Measurements from ENCODE around the gene FLT1.
A peak's percentile ranks its signal among the peaks of the same experiment; 100 is the strongest.

FLT1 gene

GRCh38 chr13:28495538-28496187 is 735 bp upstream of the FLT1 start:
- Histone ChIP-seq H3K27ac (ENCODE audit: extremely low read depth, low read depth, low read length) (peak overlapping the region; percentile 63; the same call in 1 of the 2 replicates), H3K4me1 (ENCODE audit: control insufficient read depth, insufficient read depth, low read length) (peaks cover 3% of the 10 kb centered on the region; the same call in 1 of the 2 replicates), H3K36me3 (ENCODE audit: control insufficient read depth in 2 of 2, insufficient read depth in 1 of 2, low read length in 2 of 2) (no peaks in the 10 kb centered on the region), H3K4me3 (ENCODE audit: low read depth, low read length) (peak overlapping the region; percentile 67), H3K9me3 (ENCODE audit: control insufficient read depth, insufficient read depth, low read depth, low read length) (no peaks in the 10 kb centered on the region)
- ChIA-PET CTCF (no interaction called here), POLR2A (no interaction called here)
- no peak for TF ChIP-seq ZNF585B (tag by site-specific recombination; IDR thresholded peaks at IDR 0.05)
- TF ChIP-seq, protein P1, sequence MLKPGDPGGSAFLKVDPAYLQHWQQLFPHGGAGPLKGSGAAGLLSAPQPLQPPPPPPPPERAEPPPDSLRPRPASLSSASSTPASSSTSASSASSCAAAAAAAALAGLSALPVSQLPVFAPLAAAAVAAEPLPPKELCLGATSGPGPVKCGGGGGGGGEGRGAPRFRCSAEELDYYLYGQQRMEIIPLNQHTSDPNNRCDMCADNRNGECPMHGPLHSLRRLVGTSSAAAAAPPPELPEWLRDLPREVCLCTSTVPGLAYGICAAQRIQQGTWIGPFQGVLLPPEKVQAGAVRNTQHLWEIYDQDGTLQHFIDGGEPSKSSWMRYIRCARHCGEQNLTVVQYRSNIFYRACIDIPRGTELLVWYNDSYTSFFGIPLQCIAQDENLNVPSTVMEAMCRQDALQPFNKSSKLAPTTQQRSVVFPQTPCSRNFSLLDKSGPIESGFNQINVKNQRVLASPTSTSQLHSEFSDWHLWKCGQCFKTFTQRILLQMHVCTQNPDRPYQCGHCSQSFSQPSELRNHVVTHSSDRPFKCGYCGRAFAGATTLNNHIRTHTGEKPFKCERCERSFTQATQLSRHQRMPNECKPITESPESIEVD (tag by site-specific recombination; IDR thresholded peaks at IDR 0.05), result no peak
- TF ChIP-seq ZNF501 (tag by site-specific recombination; IDR thresholded peaks at IDR 0.05), result no peak
- TF ChIP-seq ZBTB48 (tag by site-specific recombination; IDR thresholded peaks at IDR 0.05), result peak; percentile 36; the same call in 1 of the 2 replicates
- TF ChIP-seq GLIS1 (tag by site-specific recombination; IDR thresholded peaks at IDR 0.05), result no peak
- 0 out of 2 replicates have a peak, but pooled peaks have one; percentile 44 for TF ChIP-seq ZBTB20 (tag by site-specific recombination; IDR thresholded peaks at IDR 0.05)
- no peak for TF ChIP-seq ZNF473 (tag by site-specific recombination; IDR thresholded peaks at IDR 0.05)
- no peak for TF ChIP-seq ATF2 (tag by site-specific recombination; IDR thresholded peaks at IDR 0.05; ENCODE audit: low read depth)
- TF ChIP-seq, protein P2, sequence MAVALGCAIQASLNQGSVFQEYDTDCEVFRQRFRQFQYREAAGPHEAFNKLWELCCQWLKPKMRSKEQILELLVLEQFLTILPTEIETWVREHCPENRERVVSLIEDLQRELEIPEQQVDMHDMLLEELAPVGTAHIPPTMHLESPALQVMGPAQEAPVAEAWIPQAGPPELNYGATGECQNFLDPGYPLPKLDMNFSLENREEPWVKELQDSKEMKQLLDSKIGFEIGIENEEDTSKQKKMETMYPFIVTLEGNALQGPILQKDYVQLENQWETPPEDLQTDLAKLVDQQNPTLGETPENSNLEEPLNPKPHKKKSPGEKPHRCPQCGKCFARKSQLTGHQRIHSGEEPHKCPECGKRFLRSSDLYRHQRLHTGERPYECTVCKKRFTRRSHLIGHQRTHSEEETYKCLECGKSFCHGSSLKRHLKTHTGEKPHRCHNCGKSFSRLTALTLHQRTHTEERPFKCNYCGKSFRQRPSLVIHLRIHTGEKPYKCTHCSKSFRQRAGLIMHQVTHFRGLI (tag by site-specific recombination; IDR thresholded peaks at IDR 0.05), result no peak
- TF ChIP-seq REPIN1 (tag by site-specific recombination; IDR thresholded peaks at IDR 0.05; ENCODE audit: low read depth), result no peak
- TF ChIP-seq ZNF335 (tag by site-specific recombination; conservative IDR thresholded peaks at IDR 0.05), result peak; percentile 34; the same call in 1 of the 2 replicates
- TF ChIP-seq ZBTB1 (tag by site-specific recombination; IDR thresholded peaks at IDR 0.05), result no peak
- TF ChIP-seq ZNF341 (tag by site-specific recombination; IDR thresholded peaks at IDR 0.05; ENCODE audit: low read depth), result peak; percentile 4; the same call in 1 of the 2 replicates
- TF ChIP-seq ZNF830 (tag by site-specific recombination; IDR thresholded peaks at IDR 0.05; ENCODE audit: low read depth), result no peak
- no peak for TF ChIP-seq ZNF76 (tag by site-specific recombination; IDR thresholded peaks at IDR 0.05; ENCODE audit: borderline replicate concordance, low read depth)
- no peak for TF ChIP-seq ZNF621 (tag by site-specific recombination; IDR thresholded peaks at IDR 0.05)
- no peak for TF ChIP-seq ZNF133 (tag by site-specific recombination; IDR thresholded peaks at IDR 0.05)
- no peak for TF ChIP-seq YY2 (tag by site-specific recombination; IDR thresholded peaks at IDR 0.05)
- TF ChIP-seq KLF1 (tag by site-specific recombination; IDR thresholded peaks at IDR 0.05), result no peak
- 0 out of 2 replicates have a peak, but pooled peaks have one; percentile 21 for TF ChIP-seq BCL11B (tag by site-specific recombination; IDR thresholded peaks at IDR 0.05; ENCODE audit: low read depth)
- no peak for TF ChIP-seq TSHZ1 (tag by site-specific recombination; IDR thresholded peaks at IDR 0.05; ENCODE audit: borderline replicate concordance)
